PC-9 (cell line): ENCODE measurements around the gene USP36.

Source experiments
- CTCF ChIP-seq: fragments of 200-600 bp; sonication (generic); conservative IDR thresholded peaks from 2 replicates; pipeline ENCODE4 v1.6.1; 2017; ENCODE audit warnings: mixed run types, antibody characterized with exemption, mild to moderate bottlenecking, moderate library complexity
- EZH2 ChIP-seq: fragments of 200-600 bp; sonication (generic); IDR thresholded peaks from 2 replicates; pipeline ENCODE4 v1.8.0; 2017; ENCODE audit warnings: antibody characterized with exemption, low read depth

GRCh38 chr17:78746263-78746948, 94.2 kb downstream of the USP36 start:
- TF ChIP-seq CTCF, result no peak
- TF ChIP-seq EZH2, result no peak
